Colon (tissue), 2 donors: Measurements from ENCODE around the gene CPN2.

Source experiments
- FAIRE-seq: peaks from 2 replicates; lab custom pipeline; 2012; peaks lifted over from hg19 to GRCh38; lab: Jason Lieb, UNC
- donor health status: control.
- donor health status: control.

Gene CPN2

GRCh38 chr3:194351080-194351672 lies at the start of gene CPN2:
Gene CPN2 (minus strand): TSS chr3:194351328. CDS start chr3:194342702, 8,626 bp downstream.
- FAIRE-seq: no peak

GRCh38 chr3:194399874-194400411 lies 48.8 kb upstream of the CPN2 start:
- FAIRE-seq: no peak

- no peak for FAIRE-seq
These were observed 48.0 kb upstream of the CPN2 start, which contains the start of gene GP5 for GRCh38 chr3:194399166-194399565. Gene GP5 (minus strand): TSS chr3:194399266. CDS start chr3:194398282, 984 bp downstream.

GRCh38 chr3:194397757-194398312 lies 46.7 kb upstream of the CPN2 start:
- FAIRE-seq: no peak

- FAIRE-seq: no peak
These were observed 46.0 kb upstream of the CPN2 start for GRCh38 chr3:194396859-194397756.

- no peak for FAIRE-seq
These were observed 45.4 kb upstream of the CPN2 start for GRCh38 chr3:194396539-194396858.

- FAIRE-seq: no peak
These were observed 44.8 kb upstream of the CPN2 start for GRCh38 chr3:194395778-194396538.

GRCh38 chr3:194395212-194395611 lies 44.1 kb upstream of the CPN2 start:
- FAIRE-seq: peak; percentile 43

GRCh38 chr3:194392576-194392975 lies 41.4 kb upstream of the CPN2 start:
- FAIRE-seq: no peak

GRCh38 chr3:194390835-194391234 lies 39.7 kb upstream of the CPN2 start:
- no peak for FAIRE-seq

- FAIRE-seq: no peak
These were observed 38.1 kb upstream of the CPN2 start for GRCh38 chr3:194389269-194389668.

GRCh38 chr3:194387926-194388418 lies 36.8 kb upstream of the CPN2 start:
- FAIRE-seq: no peak

- FAIRE-seq: no peak
These were observed 36.1 kb upstream of the CPN2 start for GRCh38 chr3:194387276-194387675.

- FAIRE-seq: no peak
These were observed 35.5 kb upstream of the CPN2 start for GRCh38 chr3:194386648-194387047.

GRCh38 chr3:194386066-194386465 lies 34.9 kb upstream of the CPN2 start:
- no peak for FAIRE-seq

- no peak for FAIRE-seq
These were observed 33.5 kb upstream of the CPN2 start for GRCh38 chr3:194384569-194385001.

- no peak for FAIRE-seq
These were observed 33.0 kb upstream of the CPN2 start for GRCh38 chr3:194384156-194384555.

GRCh38 chr3:194383276-194383940 lies 32.3 kb upstream of the CPN2 start:
- FAIRE-seq: no peak

- no peak for FAIRE-seq
These were observed 31.7 kb upstream of the CPN2 start for GRCh38 chr3:194382892-194383223.

- FAIRE-seq: no peak
These were observed 31.2 kb upstream of the CPN2 start for GRCh38 chr3:194382196-194382891.

GRCh38 chr3:194381460-194381875 lies 30.3 kb upstream of the CPN2 start:
- FAIRE-seq: no peak
